ENCODE data around the gene G6PC1.
"Not testable (repeated sequence)": the region's sequence is repeated elsewhere in the genome, so short reads cannot be mapped to it uniquely, and the experiment has no call there.

DNA sequence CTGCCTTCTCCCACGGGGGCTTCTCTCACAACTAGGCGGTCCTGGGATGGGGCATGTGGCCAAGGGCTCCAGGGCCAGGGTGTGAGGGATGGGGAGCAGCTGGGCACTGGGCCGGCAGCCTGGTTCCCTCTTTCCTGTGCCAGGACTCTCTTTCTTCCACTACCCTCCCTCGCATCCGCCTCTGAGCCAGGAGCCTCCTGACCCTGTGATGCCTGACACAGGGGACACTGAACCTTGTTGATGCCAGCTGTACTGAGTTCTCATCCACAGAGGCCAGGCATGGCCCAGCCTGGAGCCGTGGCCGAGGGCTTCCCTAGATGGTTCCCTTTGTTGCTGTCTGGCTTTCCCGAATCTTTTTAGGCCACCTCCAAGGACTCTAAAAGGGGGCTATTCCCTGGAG, 44.1 kb upstream of the G6PC1 start:
- TF ChIP-seq, protein P1, sequence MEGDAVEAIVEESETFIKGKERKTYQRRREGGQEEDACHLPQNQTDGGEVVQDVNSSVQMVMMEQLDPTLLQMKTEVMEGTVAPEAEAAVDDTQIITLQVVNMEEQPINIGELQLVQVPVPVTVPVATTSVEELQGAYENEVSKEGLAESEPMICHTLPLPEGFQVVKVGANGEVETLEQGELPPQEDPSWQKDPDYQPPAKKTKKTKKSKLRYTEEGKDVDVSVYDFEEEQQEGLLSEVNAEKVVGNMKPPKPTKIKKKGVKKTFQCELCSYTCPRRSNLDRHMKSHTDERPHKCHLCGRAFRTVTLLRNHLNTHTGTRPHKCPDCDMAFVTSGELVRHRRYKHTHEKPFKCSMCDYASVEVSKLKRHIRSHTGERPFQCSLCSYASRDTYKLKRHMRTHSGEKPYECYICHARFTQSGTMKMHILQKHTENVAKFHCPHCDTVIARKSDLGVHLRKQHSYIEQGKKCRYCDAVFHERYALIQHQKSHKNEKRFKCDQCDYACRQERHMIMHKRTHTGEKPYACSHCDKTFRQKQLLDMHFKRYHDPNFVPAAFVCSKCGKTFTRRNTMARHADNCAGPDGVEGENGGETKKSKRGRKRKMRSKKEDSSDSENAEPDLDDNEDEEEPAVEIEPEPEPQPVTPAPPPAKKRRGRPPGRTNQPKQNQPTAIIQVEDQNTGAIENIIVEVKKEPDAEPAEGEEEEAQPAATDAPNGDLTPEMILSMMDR (IDR thresholded peaks at IDR 0.05) = not testable (repeated sequence)
- TF ChIP-seq POLR2AphosphoS5 (IDR thresholded peaks at IDR 0.05; ENCODE audit: low read depth, low read length); TCF7L2 (IDR thresholded peaks at IDR 0.05; ENCODE audit: low read depth, low read length); SIN3A (IDR thresholded peaks at IDR 0.05; ENCODE audit: borderline replicate concordance, insufficient read depth, low read depth, low read length): not testable (repeated sequence)
- TF ChIP-seq, protein P2, sequence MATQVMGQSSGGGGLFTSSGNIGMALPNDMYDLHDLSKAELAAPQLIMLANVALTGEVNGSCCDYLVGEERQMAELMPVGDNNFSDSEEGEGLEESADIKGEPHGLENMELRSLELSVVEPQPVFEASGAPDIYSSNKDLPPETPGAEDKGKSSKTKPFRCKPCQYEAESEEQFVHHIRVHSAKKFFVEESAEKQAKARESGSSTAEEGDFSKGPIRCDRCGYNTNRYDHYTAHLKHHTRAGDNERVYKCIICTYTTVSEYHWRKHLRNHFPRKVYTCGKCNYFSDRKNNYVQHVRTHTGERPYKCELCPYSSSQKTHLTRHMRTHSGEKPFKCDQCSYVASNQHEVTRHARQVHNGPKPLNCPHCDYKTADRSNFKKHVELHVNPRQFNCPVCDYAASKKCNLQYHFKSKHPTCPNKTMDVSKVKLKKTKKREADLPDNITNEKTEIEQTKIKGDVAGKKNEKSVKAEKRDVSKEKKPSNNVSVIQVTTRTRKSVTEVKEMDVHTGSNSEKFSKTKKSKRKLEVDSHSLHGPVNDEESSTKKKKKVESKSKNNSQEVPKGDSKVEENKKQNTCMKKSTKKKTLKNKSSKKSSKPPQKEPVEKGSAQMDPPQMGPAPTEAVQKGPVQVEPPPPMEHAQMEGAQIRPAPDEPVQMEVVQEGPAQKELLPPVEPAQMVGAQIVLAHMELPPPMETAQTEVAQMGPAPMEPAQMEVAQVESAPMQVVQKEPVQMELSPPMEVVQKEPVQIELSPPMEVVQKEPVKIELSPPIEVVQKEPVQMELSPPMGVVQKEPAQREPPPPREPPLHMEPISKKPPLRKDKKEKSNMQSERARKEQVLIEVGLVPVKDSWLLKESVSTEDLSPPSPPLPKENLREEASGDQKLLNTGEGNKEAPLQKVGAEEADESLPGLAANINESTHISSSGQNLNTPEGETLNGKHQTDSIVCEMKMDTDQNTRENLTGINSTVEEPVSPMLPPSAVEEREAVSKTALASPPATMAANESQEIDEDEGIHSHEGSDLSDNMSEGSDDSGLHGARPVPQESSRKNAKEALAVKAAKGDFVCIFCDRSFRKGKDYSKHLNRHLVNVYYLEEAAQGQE (IDR thresholded peaks at IDR 0.05; ENCODE audit: insufficient read depth in 1 of 2, low read depth in 2 of 2, low read length in 1 of 2) = not testable (repeated sequence)

All from Panc1 (cell line).